Activated CD4-positive, alpha-beta memory T cell treated with anti-CD3 and anti-CD28 coated beads for 36 hours (primary cell): ENCODE measurements around the gene ZNF30. TPM values are rescaled to one million over a fixed set of nuclear protein-coding genes. Genes with fewer than 3 reads are reported as not detected.

ENCODE experiments used
- CTCF ChIA-PET: fragments of 350-600 bp; sonication (Branson Sonifier 250); formaldehyde crosslinking; loops from one replicate; lab custom pipeline; 2021; ENCODE audit warnings: antibody characterized with exemption, inconsistent platforms; lab: Charles Lee
- POLR2A ChIA-PET: fragments of 350-600 bp; sonication (Branson Sonifier 250); formaldehyde crosslinking; loops from one replicate; lab custom pipeline; 2021; ENCODE audit warnings: antibody characterized with exemption; lab: Charles Lee
- DNase-seq: peaks from one replicate; pipeline ENCODE4 v3.0.0-alpha.2; 2020
- H3K27ac Mint-ChIP-seq: one replicate; pipeline ENCODE4 v1.8.0; 2021; ENCODE audit warnings: mixed read lengths
- H3K27me3 Mint-ChIP-seq: one replicate; pipeline ENCODE4 v1.8.0; 2021; ENCODE audit warnings: mixed read lengths
- H3K36me3 Mint-ChIP-seq: one replicate; pipeline ENCODE4 v1.8.0; 2021; ENCODE audit warnings: mixed read lengths
- H3K4me1 Mint-ChIP-seq: one replicate; pipeline ENCODE4 v1.8.0; 2021; ENCODE audit warnings: low read depth, mixed read lengths
- H3K4me3 Mint-ChIP-seq: one replicate; pipeline ENCODE4 v1.8.0; 2021; ENCODE audit warnings: mild to moderate bottlenecking, mixed read lengths
- H3K9me3 Mint-ChIP-seq: one replicate; pipeline ENCODE4 v1.8.0; 2021; ENCODE audit warnings: mixed read lengths
- intact Hi-C: fragments of 100-400 bp; cut with micrococcal nuclease; formaldehyde crosslinking; loops from one replicate; pipeline ENCODE4 v1.15.1; 2023
- total RNA-seq, 2 experiments: library from RNA; stranded (reverse); gene quantifications; one replicate each; pipeline ENCODE4 v1.2.3, GENCODE V29; 2021

ZNF30 gene
- total RNA-seq, 2 experiments from 2014 or later = 3.7 to 4.2 TPM

DNA sequence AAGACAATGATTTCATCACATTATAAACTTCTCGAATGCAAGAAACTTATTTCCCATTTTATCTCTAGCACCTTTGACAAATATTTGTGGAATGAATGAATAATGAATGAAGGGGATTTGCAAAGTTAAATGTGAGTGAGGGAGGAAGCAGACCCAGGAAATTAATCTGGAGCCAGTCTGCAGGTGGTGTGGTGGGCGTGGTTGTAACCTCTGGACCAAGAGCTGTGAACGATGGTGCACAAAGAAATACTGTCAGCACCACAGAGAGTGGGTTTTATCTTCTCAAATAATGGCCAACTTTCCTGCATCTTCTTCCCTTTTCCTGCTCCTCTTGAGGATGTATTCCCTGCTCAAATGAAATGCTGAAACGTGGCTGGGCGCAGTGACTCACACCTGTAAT is 48.4 kb downstream of the ZNF30 start:
- ChIA-PET CTCF (interaction anchor here (0.8 to 10.6 kb wide), 4 partner anchors 11 to 70 kb away, joined by 3 to 175 read pairs (median 8); no protein-coding TSS in a partner anchor), POLR2A (interaction anchor here (1.7 kb wide), 1 partner anchor 26 kb away, joined by 5 read pairs; no protein-coding TSS in a partner anchor)
- no peak for DNase-seq
- Mint-ChIP-seq H3K27me3 (no peaks in the 10 kb centered on the region), H3K4me3 (no peak overlapping the region), H3K4me1 (peaks cover 27% of the 10 kb centered on the region), H3K36me3 (peaks cover 4% of the 10 kb centered on the region), H3K9me3 (peaks cover 9% of the 10 kb centered on the region), H3K27ac (peak overlapping the region; percentile 9)
- intact Hi-C loops = no loop called here

DNA sequence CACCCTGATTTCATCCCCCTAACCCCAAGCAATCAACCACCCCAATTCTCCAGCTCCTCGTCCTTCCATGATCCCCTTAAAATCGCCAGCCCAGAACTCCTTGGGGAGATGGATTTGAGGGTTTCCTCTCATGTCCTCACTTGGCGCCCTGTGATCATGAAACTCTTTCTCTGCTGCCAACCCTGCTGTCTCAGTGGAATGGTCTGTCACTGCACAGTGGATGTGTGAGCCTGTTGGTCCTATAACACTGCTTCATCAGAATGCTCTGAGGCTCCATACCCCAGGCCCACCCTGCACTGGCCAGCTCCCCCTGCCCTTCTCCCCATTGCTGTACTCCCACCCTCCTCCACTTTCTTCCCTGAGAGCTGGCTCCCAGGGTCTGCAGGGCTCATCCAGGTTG is 49.9 kb downstream of the ZNF30 start:
- intact Hi-C loops = no loop called here
- POLR2A ChIA-PET = interaction anchor here (0.5 to 0.7 kb wide), 3 partner anchors 8 to 25 kb away, joined by 3 read pairs; no protein-coding TSS in a partner anchor
- peaks cover 9% of the 10 kb centered on the region for H3K9me3 Mint-ChIP-seq
- peaks cover 27% of the 10 kb centered on the region for H3K4me1 Mint-ChIP-seq
- H3K4me3 Mint-ChIP-seq = no peak overlapping the region
- CTCF ChIA-PET = interaction anchor here (1.9 to 10.6 kb wide), 2 partner anchors 9 to 34 kb away, joined by 5 to 175 read pairs; no protein-coding TSS in a partner anchor
- peaks cover 4% of the 10 kb centered on the region for H3K36me3 Mint-ChIP-seq
- H3K27me3 Mint-ChIP-seq = no peaks in the 10 kb centered on the region
- peak overlapping the region; percentile 63 for H3K27ac Mint-ChIP-seq
- no peak for DNase-seq

DNA sequence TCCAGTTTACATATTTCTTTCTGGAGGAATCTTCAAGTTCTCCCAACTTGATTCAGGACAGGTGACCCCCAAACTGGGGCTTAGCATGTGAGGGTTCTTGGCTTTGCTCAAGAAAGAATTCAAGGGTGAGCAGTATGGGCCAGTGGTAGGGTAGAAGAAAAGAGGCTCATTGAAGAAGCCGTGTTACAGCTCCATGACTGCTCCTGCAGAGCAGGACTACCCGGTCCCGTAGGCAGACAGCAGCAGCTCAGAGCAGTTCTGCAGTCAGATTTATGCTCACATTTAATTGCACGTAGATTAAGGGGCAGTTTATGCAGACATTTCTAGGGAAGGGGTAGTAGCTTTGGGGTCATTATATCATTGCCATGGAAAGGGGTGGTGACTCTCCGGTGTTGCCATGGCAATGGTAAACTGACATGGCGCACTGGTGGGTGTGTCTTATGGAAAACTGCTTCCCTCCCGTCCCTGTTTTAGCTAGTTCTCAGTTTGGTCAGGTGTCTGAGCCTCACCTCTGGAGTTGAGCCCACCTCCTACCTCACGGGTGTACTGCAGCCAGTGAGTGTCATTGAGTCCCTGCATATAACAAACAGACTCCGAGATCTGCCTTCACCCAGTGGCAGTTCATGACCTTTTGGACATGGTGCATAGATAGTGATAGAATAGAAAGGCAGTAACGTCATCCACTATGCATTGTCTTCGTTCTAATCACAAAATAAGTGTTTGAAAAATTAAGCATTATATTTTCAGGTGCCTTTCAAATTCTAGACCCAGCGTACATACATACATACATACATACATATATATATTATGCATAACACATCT is 53.3 kb downstream of the ZNF30 start:
- no peak overlapping the region for H3K27ac Mint-ChIP-seq
- no peak overlapping the region for H3K4me3 Mint-ChIP-seq
- ChIA-PET CTCF (interaction anchor here (1.1 to 1.3 kb wide), 2 partner anchors 33 to 633 kb away, joined by 3 to 7 read pairs; partner anchors contain the start of gene HAUS5), POLR2A (interaction anchor here (1.2 kb wide), 1 partner anchor 10 kb away, joined by 3 read pairs; no protein-coding TSS in a partner anchor)
- no peak for DNase-seq
- peaks cover 9% of the 10 kb centered on the region for H3K9me3 Mint-ChIP-seq
- H3K4me1 Mint-ChIP-seq = peaks cover 15% of the 10 kb centered on the region
- no peaks in the 10 kb centered on the region for H3K27me3 Mint-ChIP-seq
- intact Hi-C loops = no loop called here
- H3K36me3 Mint-ChIP-seq = peaks cover 4% of the 10 kb centered on the region

DNA sequence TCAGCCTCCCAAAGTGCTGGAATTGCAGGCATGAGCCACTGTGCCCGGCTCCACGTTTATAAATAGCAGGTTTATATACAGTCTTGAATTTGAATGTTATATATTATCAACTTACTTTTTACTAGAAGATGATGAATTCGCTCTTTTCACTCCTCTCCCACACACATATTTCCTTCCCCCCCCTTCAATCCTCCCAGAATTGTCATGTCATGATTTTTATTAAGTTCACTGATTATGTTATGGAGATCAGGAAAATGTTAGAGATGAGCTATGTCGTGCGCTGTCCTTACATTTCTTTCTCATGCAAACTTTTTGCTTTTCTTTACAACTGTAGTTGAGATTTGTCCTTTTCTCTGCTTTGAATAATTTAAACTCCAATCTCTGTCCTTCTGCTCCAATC is 55.6 kb downstream of the ZNF30 start:
- no peak for DNase-seq
- CTCF ChIA-PET = interaction anchor here (0.7 kb wide), 1 partner anchor 31 kb away, joined by 3 read pairs; no protein-coding TSS in a partner anchor
- POLR2A ChIA-PET = no interaction called here

DNA sequence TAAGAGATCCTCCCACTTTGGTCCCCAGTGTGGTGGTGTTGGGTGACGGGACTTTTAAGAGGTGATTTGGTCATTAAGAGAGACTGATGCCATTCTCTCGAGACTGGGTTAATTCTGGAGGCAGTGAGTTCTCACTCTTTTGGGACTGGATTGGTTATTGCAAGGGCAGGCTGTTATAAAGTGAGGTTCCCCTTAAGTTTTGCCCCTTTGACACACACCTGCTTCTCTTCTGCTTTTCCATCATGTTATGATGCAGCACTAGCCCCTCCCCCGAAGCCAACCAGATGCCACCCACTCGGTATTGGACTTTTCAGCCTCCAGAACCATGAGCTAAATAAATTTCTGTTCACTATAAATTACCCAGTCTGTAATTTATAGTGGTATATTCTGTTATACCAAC is 57.1 kb downstream of the ZNF30 start:
- Mint-ChIP-seq H3K4me1 (peaks cover 32% of the 10 kb centered on the region), H3K9me3 (no peaks in the 10 kb centered on the region), H3K27me3 (no peaks in the 10 kb centered on the region), H3K36me3 (peaks cover 6% of the 10 kb centered on the region), H3K27ac (no peak overlapping the region), H3K4me3 (no peak overlapping the region)
- POLR2A ChIA-PET = interaction anchor here (3.2 kb wide), 1 partner anchor 16 kb away, joined by 17 read pairs; the partner anchor contains the start of gene GRAMD1A
- intact Hi-C loops = no loop called here
- CTCF ChIA-PET = interaction anchor here (1.0 to 1.2 kb wide), 2 partner anchors 10 to 60 kb away, joined by 5 to 6 read pairs; no protein-coding TSS in a partner anchor
- no peak for DNase-seq

More for the DNA sequence above, 55.6 kb downstream of the ZNF30 start:
- intact Hi-C loops = no loop called here
- Mint-ChIP-seq H3K27me3 (no peaks in the 10 kb centered on the region), H3K27ac (no peak overlapping the region), H3K36me3 (peaks cover 3% of the 10 kb centered on the region), H3K9me3 (no peaks in the 10 kb centered on the region), H3K4me1 (peaks cover 20% of the 10 kb centered on the region), H3K4me3 (no peak overlapping the region)

DNA sequence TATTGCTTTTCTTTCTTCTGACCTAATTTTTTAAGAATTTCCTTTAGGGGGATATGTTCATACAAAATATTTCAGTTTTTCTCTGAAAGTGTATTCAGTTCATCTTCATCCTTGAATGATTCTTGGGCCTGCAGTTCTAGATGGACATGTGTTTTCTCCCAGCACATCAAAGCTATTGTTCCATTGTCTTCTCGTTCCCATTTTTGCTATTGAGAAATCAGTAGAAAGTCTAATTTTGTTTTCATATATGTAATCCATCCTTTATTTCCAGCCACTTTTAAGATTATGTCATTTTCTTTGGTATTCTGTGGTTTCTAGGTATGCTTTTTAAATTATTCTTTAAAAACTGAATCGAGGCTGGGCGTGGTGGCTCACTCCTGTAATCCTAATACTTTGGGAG is 57.6 kb downstream of the ZNF30 start:
- Mint-ChIP-seq H3K4me1 (peaks cover 37% of the 10 kb centered on the region), H3K27me3 (no peaks in the 10 kb centered on the region), H3K36me3 (peaks cover 6% of the 10 kb centered on the region), H3K27ac (no peak overlapping the region), H3K9me3 (no peaks in the 10 kb centered on the region), H3K4me3 (no peak overlapping the region)
- intact Hi-C loops = no loop called here
- ChIA-PET CTCF (interaction anchor here (1.0 to 1.2 kb wide), 2 partner anchors 11 to 60 kb away, joined by 5 to 6 read pairs; no protein-coding TSS in a partner anchor), POLR2A (interaction anchor here (3.2 kb wide), 1 partner anchor 16 kb away, joined by 17 read pairs; the partner anchor contains the start of gene GRAMD1A)
- no peak for DNase-seq

DNA sequence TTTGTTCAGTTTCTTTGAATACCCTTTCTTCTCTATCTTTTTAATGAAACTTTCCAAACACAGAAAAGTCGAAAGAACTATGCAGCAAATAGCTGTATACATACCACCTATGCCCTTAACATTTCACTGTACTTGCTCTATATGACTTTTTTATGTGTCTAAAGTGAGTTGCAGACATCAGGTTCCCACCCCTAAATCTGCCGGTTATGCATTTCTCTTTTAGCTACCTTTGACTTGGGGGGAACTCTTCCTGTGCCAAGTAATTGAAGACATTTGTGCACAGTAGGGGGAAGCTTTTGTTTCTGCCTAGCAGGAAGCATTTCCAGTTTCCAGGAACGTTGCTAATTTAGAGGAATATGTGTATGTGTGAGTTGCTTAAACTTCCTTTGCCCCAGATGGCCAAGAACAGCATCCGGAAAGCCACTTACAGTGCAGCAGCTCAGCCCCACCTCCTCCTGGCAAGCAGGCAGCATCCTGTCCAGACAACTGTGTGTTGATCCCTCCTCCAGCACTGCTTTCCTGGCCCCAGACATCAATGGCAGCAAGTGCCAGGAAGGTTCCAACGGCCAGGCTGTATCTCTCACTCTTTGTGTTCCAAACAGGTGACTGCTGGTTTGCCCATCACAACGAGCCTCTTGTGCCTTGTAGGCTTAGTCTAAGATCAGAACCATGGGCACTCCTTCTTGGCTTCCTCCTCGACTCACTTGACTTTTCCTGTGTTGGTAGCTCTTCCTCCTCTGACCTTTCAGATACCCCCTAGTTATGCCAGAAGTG is 58.7 kb downstream of the ZNF30 start:
- peak overlapping the region; percentile 77 for H3K27ac Mint-ChIP-seq
- CTCF ChIA-PET = interaction anchor here (0.9 to 1.8 kb wide), 6 partner anchors 9 to 28 kb away, joined by 3 to 8 read pairs (median 4); no protein-coding TSS in a partner anchor
- POLR2A ChIA-PET = interaction anchor here (0.7 to 3.2 kb wide), 2 partner anchors 9 to 15 kb away, joined by 3 to 17 read pairs; partner anchors contain the start of gene GRAMD1A
- peaks cover 6% of the 10 kb centered on the region for H3K36me3 Mint-ChIP-seq
- peak overlapping the region; percentile 70 for H3K4me3 Mint-ChIP-seq
- peaks cover 47% of the 10 kb centered on the region for H3K4me1 Mint-ChIP-seq
- no peaks in the 10 kb centered on the region for H3K27me3 Mint-ChIP-seq
- DNase-seq = peak; percentile 60
- H3K9me3 Mint-ChIP-seq = no peaks in the 10 kb centered on the region
- intact Hi-C loops = no loop called here

DNA sequence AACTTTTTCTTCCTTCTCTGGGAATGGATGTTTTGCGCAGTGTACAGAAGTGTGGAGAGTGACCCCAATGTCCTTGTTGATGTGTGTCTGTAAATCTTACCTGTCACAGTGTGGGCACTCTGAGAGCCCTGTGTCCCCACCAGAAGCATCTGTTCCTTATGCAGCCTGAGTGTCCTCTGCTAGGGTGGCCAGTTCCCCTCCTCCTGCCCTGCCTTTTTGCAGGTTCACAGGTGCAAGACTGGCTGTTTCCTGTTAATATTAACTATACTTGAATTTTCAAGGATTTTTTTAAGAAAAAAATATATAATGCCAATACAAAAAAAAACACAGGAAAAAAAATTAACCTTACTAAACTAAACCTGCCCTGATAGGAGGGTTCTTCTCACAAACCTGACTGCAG is 61.4 kb downstream of the ZNF30 start:
- peak overlapping the region; percentile 48 for H3K4me3 Mint-ChIP-seq
- intact Hi-C loops = no loop called here
- ChIA-PET POLR2A (interaction anchor here (0.8 to 3.7 kb wide), 2 partner anchors 11 to 12 kb away, joined by 3 to 65 read pairs; partner anchors contain the start of gene GRAMD1A), CTCF (interaction anchor here (1.5 to 1.7 kb wide), 2 partner anchors 13 to 25 kb away, joined by 3 to 8 read pairs; partner anchors contain the start of gene GRAMD1A)
- no peaks in the 10 kb centered on the region for H3K27me3 Mint-ChIP-seq
- peaks cover 3% of the 10 kb centered on the region for H3K9me3 Mint-ChIP-seq
- peaks cover 6% of the 10 kb centered on the region for H3K36me3 Mint-ChIP-seq
- DNase-seq = no peak
- peak overlapping the region; percentile 85 for H3K27ac Mint-ChIP-seq
- H3K4me1 Mint-ChIP-seq = peaks cover 69% of the 10 kb centered on the region

DNA sequence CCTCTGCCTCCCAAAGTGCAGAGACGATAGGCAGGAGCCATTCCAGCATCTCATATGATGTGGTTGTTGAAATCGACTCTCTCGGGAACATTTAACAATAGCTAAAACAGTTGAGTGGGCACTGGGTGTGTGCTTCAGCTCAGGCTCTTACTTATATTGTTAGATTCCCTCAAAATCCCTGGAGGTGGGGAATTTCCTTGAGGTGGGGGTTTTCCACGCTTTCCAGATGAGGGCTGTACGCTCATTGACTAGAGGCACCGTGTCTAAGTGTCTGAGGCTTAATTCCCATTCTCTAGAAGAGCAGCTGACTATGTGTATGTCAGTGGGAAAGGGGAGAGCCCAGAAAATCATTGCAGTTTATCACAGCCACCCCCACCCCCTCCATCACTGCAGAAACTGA is 62.6 kb downstream of the ZNF30 start:
- peaks cover 65% of the 10 kb centered on the region for H3K4me1 Mint-ChIP-seq
- CTCF ChIA-PET = interaction anchor here (1.0 to 2.5 kb wide), 4 partner anchors 11 to 55 kb away, joined by 3 to 10 read pairs (median 6); partner anchors contain the start of gene GRAMD1A
- intact Hi-C loops = no loop called here
- no peaks in the 10 kb centered on the region for H3K27me3 Mint-ChIP-seq
- peak overlapping the region; percentile 33 for H3K4me3 Mint-ChIP-seq
- H3K27ac Mint-ChIP-seq = peak overlapping the region; percentile 85
- POLR2A ChIA-PET = interaction anchor here (1.5 to 3.7 kb wide), 2 partner anchors 10 to 24 kb away, joined by 7 to 65 read pairs; partner anchors contain the start of gene GRAMD1A
- H3K36me3 Mint-ChIP-seq = peaks cover 6% of the 10 kb centered on the region
- peaks cover 3% of the 10 kb centered on the region for H3K9me3 Mint-ChIP-seq
- DNase-seq = peak; percentile 38

DNA sequence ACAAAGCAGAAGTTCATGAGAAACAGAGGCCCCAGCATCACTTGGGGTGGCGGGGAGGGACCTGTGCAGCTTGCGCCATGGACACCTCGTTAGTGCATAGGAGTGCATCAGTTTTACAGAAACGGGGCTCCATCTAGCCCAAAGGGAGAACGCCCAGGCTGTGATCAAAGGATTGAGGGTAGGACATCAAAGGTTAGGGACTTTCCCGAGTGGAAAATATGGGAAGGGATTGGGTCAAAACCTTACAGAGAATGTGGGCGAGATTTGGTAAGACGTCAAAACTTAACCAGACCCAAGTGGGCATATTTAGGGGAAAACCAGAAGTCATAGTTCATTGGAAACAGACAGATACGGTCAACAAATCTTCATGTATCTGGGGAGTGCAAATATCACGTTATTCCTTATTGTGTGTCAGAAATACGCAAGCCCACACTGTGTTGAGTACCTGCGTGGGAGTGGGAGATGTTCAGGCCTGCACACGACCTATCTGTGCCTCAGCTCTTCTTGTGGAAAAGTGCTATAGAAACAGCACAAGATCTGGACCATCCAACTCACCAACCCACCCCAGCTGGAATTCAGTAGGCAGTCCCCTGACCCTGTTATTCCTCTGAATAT is 64.0 kb downstream of the ZNF30 start:
- DNase-seq = peak; percentile 85
- H3K27ac Mint-ChIP-seq = peak overlapping the region; percentile 96
- peaks cover 59% of the 10 kb centered on the region for H3K4me1 Mint-ChIP-seq
- ChIA-PET CTCF (interaction anchor here (0.7 to 2.5 kb wide), 5 partner anchors 9 to 22 kb away, joined by 3 to 10 read pairs (median 4); no protein-coding TSS in a partner anchor), POLR2A (interaction anchor here (0.7 to 3.7 kb wide), 2 partner anchors 9 to 11 kb away, joined by 3 to 65 read pairs; partner anchors contain the start of gene GRAMD1A)
- H3K9me3 Mint-ChIP-seq = peaks cover 3% of the 10 kb centered on the region
- peaks cover 3% of the 10 kb centered on the region for H3K36me3 Mint-ChIP-seq
- peak overlapping the region; percentile 33 for H3K4me3 Mint-ChIP-seq
- H3K27me3 Mint-ChIP-seq = no peaks in the 10 kb centered on the region
- intact Hi-C loops = loop anchor here (1.0 to 10.0 kb wide), 3 partner anchors 11 to 224 kb away; no protein-coding TSS in a partner anchor
